ENCODE measurements around the gene BCAP29. TPM values are rescaled to one million over a fixed set of nuclear protein-coding genes. Genes with fewer than 3 reads are reported as not detected.

The BCAP29 gene
- total and polyA plus RNA-seq, 9 of the 15 experiments (the other 6 are each of a cell fraction or from before 2014, with no cell fraction given): 63.4 to 137 (median 79.7) TPM

- TF ChIP-seq REST (IDR thresholded peaks at IDR 0.05; ENCODE audit: borderline replicate concordance) (peak; percentile 68), REST (CRISPR knock-in tag; IDR thresholded peaks at IDR 0.05; ENCODE audit: low read depth) (peak; percentile 86), ZNF592 (IDR thresholded peaks at IDR 0.05) (peak; percentile 91), KDM4B (IDR thresholded peaks at IDR 0.05; ENCODE audit: borderline replicate concordance in 2 of 2, low read depth in 1 of 2) (peak in 1 of 2 experiments; percentile 39; a peak in 1 of 4 replicates), CAMTA2 (CRISPR knock-in tag; conservative IDR thresholded peaks at IDR 0.05) (no peak), SOX6 (IDR thresholded peaks at IDR 0.05) (peak; percentile 62), ZBTB9 (CRISPR knock-in tag; IDR thresholded peaks at IDR 0.05) (peak; percentile 92), BCL6 (CRISPR knock-in tag; IDR thresholded peaks at IDR 0.05) (peak; percentile 40; the same call in 1 of the 2 replicates), TFAP4 (CRISPR knock-in tag; IDR thresholded peaks at IDR 0.05; ENCODE audit: borderline replicate concordance) (peak; percentile 81), C11orf30 (IDR thresholded peaks at IDR 0.05; ENCODE audit: low read depth) (peak; percentile 89), CEBPB (tag; IDR thresholded peaks at IDR 0.05) (no peak), ZNF57 (CRISPR knock-in tag; IDR thresholded peaks at IDR 0.05) (peak; percentile 65), GATA2 (CRISPR knock-in tag; IDR thresholded peaks at IDR 0.05) (no peak)
Measured at GRCh38 chr7:107579885-107580715, at the start of gene BCAP29 (continued).
